BLaER1 (cell line): ENCODE measurements around the gene PDIA2.

Source experiments
- H3K27ac ChIP-seq: shearing (Covaris generic); formaldehyde crosslinking; 2 replicates; pipeline ENCODE4 v1.8.1; 2022
- H3K27me3 ChIP-seq: shearing (Covaris generic); formaldehyde crosslinking; 2 replicates; pipeline ENCODE4 v1.8.1; 2022
- H3K36me3 ChIP-seq: shearing (Covaris generic); formaldehyde crosslinking; 2 replicates; pipeline ENCODE4 v1.8.1; 2022
- H3K4me1 ChIP-seq: shearing (Covaris generic); formaldehyde crosslinking; 2 replicates; pipeline ENCODE4 v1.8.1; 2022
- H3K4me2 ChIP-seq: shearing (Covaris generic); formaldehyde crosslinking; 2 replicates; pipeline ENCODE4 v1.8.1; 2022
- H3K4me3 ChIP-seq: shearing (Covaris generic); formaldehyde crosslinking; 2 replicates; pipeline ENCODE4 v1.8.1; 2022
- H3K9ac ChIP-seq: shearing (Covaris generic); formaldehyde crosslinking; 2 replicates; pipeline ENCODE4 v1.8.1; 2022
- H3K9me3 ChIP-seq: shearing (Covaris generic); formaldehyde crosslinking; 2 replicates; pipeline ENCODE4 v1.8.1; 2022
- H4K20me1 ChIP-seq: shearing (Covaris generic); formaldehyde crosslinking; 2 replicates; pipeline ENCODE4 v1.8.1; 2022
- Cebpa-rat ChIP-seq: shearing (Covaris generic); IDR thresholded peaks from 2 replicates; pipeline ENCODE4 v1.8.1; 2022

The PDIA2 gene

GRCh38 chr16:285146-286055, 2.4 kb downstream of the PDIA2 start:
- Histone ChIP-seq H3K4me1 (peaks cover 57% of the 10 kb centered on the region), H3K4me2 (peak overlapping the region; percentile 42)
- no peak for TF ChIP-seq Cebpa-rat

GRCh38 chr16:286491-287297, 3.7 kb downstream of the PDIA2 start:
- H3K9me3 ChIP-seq: peaks cover 4% of the 10 kb centered on the region; the same call in 1 of the 2 replicates
- H3K9ac ChIP-seq: no peak overlapping the region
- peak overlapping the region; percentile 13; the same call in 1 of the 2 replicates for H3K27ac ChIP-seq
- peaks cover 55% of the 10 kb centered on the region for H3K36me3 ChIP-seq
- H4K20me1 ChIP-seq: peaks cover 51% of the 10 kb centered on the region
- H3K27me3 ChIP-seq: peaks cover 16% of the 10 kb centered on the region
- no peak overlapping the region for H3K4me3 ChIP-seq
- H3K4me1 ChIP-seq: peaks cover 57% of the 10 kb centered on the region
- peak overlapping the region; percentile 52 for H3K4me2 ChIP-seq
- TF ChIP-seq Cebpa-rat: no peak

More at GRCh38 chr16:285146-286055, 2.4 kb downstream of the PDIA2 start:
- H3K27ac ChIP-seq: no peak overlapping the region
- no peak overlapping the region for H3K9ac ChIP-seq
- H4K20me1 ChIP-seq: peaks cover 38% of the 10 kb centered on the region; the same call in 1 of the 2 replicates
- H3K9me3 ChIP-seq: peaks cover 4% of the 10 kb centered on the region; the same call in 1 of the 2 replicates
- H3K4me3 ChIP-seq: no peak overlapping the region
- H3K27me3 ChIP-seq: peaks cover 29% of the 10 kb centered on the region
- H3K36me3 ChIP-seq: peaks cover 42% of the 10 kb centered on the region

- no peak overlapping the region for H3K4me3 ChIP-seq
- H3K9ac ChIP-seq: no peak overlapping the region
- peak overlapping the region; percentile 52 for H3K4me2 ChIP-seq
- TF ChIP-seq Cebpa-rat: no peak
- peaks cover 11% of the 10 kb centered on the region; the same call in 1 of the 2 replicates for H3K27me3 ChIP-seq
- peaks cover 57% of the 10 kb centered on the region for H3K4me1 ChIP-seq
- H3K27ac ChIP-seq: peak overlapping the region; percentile 13; the same call in 1 of the 2 replicates
- H3K36me3 ChIP-seq: peaks cover 61% of the 10 kb centered on the region
- peaks cover 4% of the 10 kb centered on the region; the same call in 1 of the 2 replicates for H3K9me3 ChIP-seq
- H4K20me1 ChIP-seq: peaks cover 58% of the 10 kb centered on the region
These were observed 4.4 kb downstream of the PDIA2 start for GRCh38 chr16:287298-287811.

DNA sequence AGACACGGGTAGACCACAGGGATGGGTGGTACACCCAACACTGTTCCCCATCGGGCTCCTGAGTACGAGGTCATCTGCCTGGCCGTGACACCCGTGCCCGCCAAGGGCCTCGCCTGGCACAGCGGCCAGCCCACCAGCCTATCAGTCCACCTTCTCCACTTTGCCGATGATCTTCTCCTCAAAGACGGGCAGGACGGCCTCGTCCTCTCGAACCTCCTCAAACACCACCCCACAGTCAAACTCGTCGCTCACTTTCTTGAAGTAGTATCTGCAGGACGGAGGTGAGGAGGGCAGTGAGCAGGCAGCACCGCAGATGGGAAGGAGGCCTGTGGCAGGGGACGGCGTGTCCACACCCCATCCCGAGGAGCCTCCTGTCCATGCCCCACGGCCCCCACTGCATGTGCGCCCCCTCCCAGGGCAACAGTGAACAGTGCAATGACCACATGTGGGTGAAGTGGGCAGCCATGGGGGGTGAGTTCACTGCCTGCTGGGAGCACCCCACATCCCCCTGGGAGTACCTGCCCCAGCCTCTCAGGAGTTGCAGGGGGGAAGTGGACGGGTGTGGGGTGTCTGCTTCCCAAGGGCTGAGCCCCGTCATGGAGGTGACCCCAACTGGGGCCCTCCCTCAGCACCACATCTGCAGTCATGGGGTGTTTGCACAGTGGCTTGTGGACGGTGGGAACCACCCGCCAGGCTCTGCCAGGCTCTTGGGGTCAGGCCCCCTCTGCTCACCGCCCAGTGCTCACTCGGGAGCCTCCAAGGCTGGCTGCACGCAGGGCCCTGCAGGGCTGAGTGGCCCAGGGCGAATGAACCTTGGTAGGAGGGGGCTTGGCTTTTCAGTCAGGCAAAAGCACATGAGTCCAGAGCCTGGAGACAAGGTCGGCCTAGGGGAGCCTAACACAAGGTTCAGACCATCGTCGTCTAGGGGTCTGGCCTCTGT, 5.3 kb downstream of the PDIA2 start:
- peaks cover 70% of the 10 kb centered on the region for H3K36me3 ChIP-seq
- no peak for TF ChIP-seq Cebpa-rat
- H4K20me1 ChIP-seq: peaks cover 66% of the 10 kb centered on the region
- H3K4me1 ChIP-seq: peaks cover 50% of the 10 kb centered on the region
- H3K9me3 ChIP-seq: peaks cover 4% of the 10 kb centered on the region; the same call in 1 of the 2 replicates
- peaks cover 3% of the 10 kb centered on the region; the same call in 1 of the 2 replicates for H3K27me3 ChIP-seq
- no peak overlapping the region for H3K27ac ChIP-seq
- H3K4me2 ChIP-seq: peak overlapping the region; percentile 52
- H3K4me3 ChIP-seq: no peak overlapping the region
- H3K9ac ChIP-seq: no peak overlapping the region

DNA sequence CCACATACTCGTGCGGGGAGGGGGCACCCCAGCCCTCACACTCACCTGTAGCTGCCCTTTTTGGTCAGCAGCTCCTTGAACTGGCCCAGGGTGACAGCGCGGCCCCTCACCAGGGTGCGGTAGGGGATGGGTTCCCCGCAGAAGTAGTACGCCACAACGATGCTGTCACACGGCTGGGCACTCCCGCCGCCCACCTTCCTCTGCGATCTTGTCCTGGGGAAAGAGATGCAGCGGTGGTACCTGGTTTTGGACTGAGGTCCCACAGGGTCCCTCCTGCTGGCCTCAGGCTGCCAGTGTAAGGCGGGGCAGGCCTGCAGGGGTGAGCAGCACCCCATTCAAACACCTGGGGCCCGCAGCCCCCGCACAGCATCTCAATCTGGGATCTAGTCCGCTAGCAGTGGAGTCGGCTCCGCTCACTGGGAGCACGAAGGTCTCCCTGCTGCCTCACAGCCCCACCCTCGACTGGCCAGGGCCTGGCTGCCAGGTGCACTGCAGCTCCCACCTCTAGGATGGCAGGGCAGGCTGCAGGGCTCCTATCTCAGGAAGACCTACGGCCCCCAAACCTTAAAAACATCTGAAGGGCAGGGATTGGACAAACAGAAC, 6.5 kb downstream of the PDIA2 start:
- Histone ChIP-seq H3K9me3 (peaks cover 4% of the 10 kb centered on the region; the same call in 1 of the 2 replicates), H3K36me3 (peaks cover 82% of the 10 kb centered on the region), H3K27ac (no peak overlapping the region), H3K4me2 (no peak overlapping the region), H3K4me3 (no peak overlapping the region), H3K9ac (no peak overlapping the region), H3K4me1 (peaks cover 40% of the 10 kb centered on the region), H4K20me1 (peaks cover 66% of the 10 kb centered on the region), H3K27me3 (no peaks in the 10 kb centered on the region)
- TF ChIP-seq Cebpa-rat: no peak

DNA sequence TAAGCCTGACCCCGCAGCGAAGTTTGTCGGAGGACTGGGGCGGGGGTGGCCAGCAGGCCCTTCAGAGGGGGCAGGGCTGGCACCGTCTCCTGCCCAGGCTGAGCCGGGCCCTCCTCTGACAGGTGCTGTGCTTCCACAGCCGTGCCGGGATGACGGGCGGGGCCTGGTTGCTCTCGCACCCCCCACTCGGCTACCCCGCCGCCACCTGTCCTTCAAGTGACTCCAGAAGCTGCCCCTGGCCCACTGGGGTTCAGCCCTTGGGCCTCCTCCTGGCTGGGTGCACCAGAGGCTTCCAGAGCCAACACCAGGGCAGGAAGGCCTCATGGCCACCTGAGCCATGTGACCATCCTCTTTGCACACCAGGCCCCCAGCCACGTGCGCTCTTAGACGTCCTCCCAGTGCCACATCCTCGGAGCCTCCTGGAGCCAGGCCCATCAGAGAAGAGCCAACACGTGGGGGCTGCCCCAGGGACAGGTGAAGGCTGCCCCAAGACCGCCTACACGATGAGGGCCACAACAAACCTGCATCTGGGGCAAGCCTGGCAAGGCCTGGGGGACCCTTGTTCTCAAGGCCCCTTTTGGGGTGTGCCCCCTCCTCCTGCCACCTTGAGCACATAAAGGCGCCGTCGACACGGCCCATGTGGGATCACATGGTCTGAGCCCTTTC, 7.2 kb downstream of the PDIA2 start:
- Histone ChIP-seq H3K27ac (no peak overlapping the region), H3K36me3 (peaks cover 83% of the 10 kb centered on the region)

GRCh38 chr16:290681-291405, 7.9 kb downstream of the PDIA2 start:
- Histone ChIP-seq H3K4me3 (no peak overlapping the region), H3K27ac (no peak overlapping the region), H3K9me3 (peaks cover 4% of the 10 kb centered on the region; the same call in 1 of the 2 replicates), H3K27me3 (no peaks in the 10 kb centered on the region), H3K36me3 (peaks cover 84% of the 10 kb centered on the region), H3K4me2 (no peak overlapping the region), H3K9ac (no peak overlapping the region), H3K4me1 (peaks cover 30% of the 10 kb centered on the region), H4K20me1 (peaks cover 71% of the 10 kb centered on the region)
- TF ChIP-seq Cebpa-rat: no peak

More for the DNA sequence above, 7.2 kb downstream of the PDIA2 start:
- Histone ChIP-seq H3K4me1 (peaks cover 33% of the 10 kb centered on the region), H4K20me1 (peaks cover 66% of the 10 kb centered on the region), H3K27me3 (no peaks in the 10 kb centered on the region), H3K4me3 (no peak overlapping the region), H3K9ac (no peak overlapping the region), H3K4me2 (no peak overlapping the region), H3K9me3 (peaks cover 4% of the 10 kb centered on the region; the same call in 1 of the 2 replicates)
- no peak for TF ChIP-seq Cebpa-rat

- Histone ChIP-seq H3K36me3 (peaks cover 86% of the 10 kb centered on the region), H4K20me1 (peaks cover 76% of the 10 kb centered on the region)
- TF ChIP-seq Cebpa-rat: no peak
These were observed 8.6 kb downstream of the PDIA2 start for GRCh38 chr16:291539-291938.

More at GRCh38 chr16:291539-291938, 8.6 kb downstream of the PDIA2 start:
- H3K4me3 ChIP-seq: no peak overlapping the region
- H3K9me3 ChIP-seq: peaks cover 1% of the 10 kb centered on the region; the same call in 1 of the 2 replicates
- peaks cover 33% of the 10 kb centered on the region for H3K4me1 ChIP-seq
- no peaks in the 10 kb centered on the region for H3K27me3 ChIP-seq
- no peak overlapping the region for H3K4me2 ChIP-seq
- H3K27ac ChIP-seq: no peak overlapping the region
- no peak overlapping the region for H3K9ac ChIP-seq
